ENCODE results near the gene CACNA1H. TPM values are rescaled to one million over a fixed set of nuclear protein-coding genes. Genes with fewer than 3 reads are reported as not detected.
"Not testable (repeated sequence)": the region's sequence is repeated elsewhere in the genome, so short reads cannot be mapped to it uniquely, and the experiment has no call there.

The CACNA1H gene
- total RNA-seq, 2 experiments from 2014 or later: 3.2 to 3.6 TPM

DNA sequence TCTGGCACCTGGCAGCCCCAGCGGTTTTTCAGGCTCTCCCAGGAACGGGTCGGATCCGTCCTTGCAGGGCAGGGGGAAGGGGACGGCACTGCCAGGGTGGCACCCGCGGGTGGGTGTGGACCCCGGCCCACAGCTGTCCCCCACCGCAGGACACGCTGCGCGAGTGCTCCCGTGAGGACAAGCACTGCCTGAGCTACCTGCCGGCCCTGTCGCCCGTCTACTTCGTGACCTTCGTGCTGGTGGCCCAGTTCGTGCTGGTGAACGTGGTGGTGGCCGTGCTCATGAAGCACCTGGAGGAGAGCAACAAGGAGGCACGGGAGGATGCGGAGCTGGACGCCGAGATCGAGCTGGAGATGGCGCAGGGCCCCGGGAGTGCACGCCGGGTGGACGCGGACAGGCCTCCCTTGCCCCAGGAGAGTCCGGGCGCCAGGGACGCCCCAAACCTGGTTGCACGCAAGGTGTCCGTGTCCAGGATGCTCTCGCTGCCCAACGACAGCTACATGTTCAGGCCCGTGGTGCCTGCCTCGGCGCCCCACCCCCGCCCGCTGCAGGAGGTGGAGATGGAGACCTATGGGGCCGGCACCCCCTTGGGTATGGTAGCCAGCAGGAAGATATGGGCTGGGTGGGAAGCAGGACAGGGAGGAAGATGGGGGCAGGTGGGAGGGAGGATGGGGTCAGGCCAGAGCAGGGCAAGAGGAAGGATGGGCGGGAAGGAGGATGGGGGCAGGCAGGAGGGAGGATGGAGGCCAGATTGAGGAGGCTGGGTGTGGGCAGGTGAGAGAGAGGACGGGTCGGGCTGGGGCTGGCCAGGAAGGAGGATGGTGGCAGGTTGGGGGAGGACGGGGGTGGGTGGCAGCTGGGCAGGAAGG, 65.4 kb downstream of the CACNA1H start:
- no peak for DNase-seq
- H3K4me3 Mint-ChIP-seq: no peak overlapping the region
- H3K4me1 Mint-ChIP-seq: no peaks in the 10 kb centered on the region
- no peaks in the 10 kb centered on the region for H3K9me3 Mint-ChIP-seq
- no peaks in the 10 kb centered on the region for H3K36me3 Mint-ChIP-seq (ENCODE audit: low read depth)
- H3K27ac Mint-ChIP-seq: no peak overlapping the region
- no peaks in the 10 kb centered on the region for H3K27me3 Mint-ChIP-seq
- ChIA-PET CTCF (no interaction called here), POLR2A (no interaction called here)

DNA sequence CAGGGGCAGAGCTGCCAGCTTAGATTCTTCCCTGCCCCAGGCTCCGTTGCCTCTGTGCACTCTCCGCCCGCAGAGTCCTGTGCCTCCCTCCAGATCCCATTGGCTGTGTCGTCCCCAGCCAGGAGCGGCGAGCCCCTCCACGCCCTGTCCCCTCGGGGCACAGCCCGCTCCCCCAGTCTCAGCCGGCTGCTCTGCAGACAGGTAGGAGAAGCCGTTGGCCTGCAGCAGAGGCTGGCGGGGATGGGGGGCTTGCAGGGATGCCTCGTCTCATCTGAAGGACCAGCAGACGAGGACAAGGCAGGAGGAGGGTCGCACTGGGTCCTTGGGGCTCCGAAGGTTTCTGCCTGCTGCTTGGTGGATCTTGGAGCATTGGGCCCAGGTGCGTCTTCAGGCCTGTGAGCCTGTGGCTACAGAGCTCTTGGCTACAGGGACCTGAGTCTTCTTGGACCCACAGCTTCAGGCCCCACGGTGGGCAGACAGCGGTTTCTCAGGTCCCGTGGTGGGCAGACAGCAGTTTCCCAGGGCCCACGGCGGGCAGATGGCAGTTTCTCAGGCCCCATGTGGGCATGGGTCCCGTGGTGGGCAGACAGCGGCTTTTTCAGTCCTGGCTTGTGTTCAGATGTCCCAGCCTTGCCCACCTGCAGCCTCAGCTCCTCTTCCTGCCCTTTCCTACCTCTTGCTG, 66.2 kb downstream of the CACNA1H start:
- Mint-ChIP-seq H3K27ac (no peak overlapping the region), H3K27me3 (no peaks in the 10 kb centered on the region), H3K36me3 (ENCODE audit: low read depth) (no peaks in the 10 kb centered on the region), H3K4me3 (no peak overlapping the region), H3K9me3 (no peaks in the 10 kb centered on the region), H3K4me1 (no peaks in the 10 kb centered on the region)
- POLR2A ChIA-PET: no interaction called here
- DNase-seq: no peak
- CTCF ChIA-PET: no interaction called here

DNA sequence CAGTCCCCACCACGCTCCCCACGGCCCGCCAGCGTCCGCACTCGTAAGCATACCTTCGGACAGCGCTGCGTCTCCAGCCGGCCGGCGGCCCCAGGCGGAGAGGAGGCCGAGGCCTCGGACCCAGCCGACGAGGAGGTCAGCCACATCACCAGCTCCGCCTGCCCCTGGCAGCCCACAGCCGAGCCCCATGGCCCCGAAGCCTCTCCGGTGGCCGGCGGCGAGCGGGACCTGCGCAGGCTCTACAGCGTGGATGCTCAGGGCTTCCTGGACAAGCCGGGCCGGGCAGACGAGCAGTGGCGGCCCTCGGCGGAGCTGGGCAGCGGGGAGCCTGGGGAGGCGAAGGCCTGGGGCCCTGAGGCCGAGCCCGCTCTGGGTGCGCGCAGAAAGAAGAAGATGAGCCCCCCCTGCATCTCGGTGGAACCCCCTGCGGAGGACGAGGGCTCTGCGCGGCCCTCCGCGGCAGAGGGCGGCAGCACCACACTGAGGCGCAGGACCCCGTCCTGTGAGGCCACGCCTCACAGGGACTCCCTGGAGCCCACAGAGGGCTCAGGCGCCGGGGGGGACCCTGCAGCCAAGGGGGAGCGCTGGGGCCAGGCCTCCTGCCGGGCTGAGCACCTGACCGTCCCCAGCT, 67.3 kb downstream of the CACNA1H start:
- Mint-ChIP-seq H3K36me3 (ENCODE audit: low read depth) (no peaks in the 10 kb centered on the region), H3K9me3 (no peaks in the 10 kb centered on the region), H3K4me1 (no peaks in the 10 kb centered on the region), H3K4me3 (no peak overlapping the region), H3K27ac (no peak overlapping the region), H3K27me3 (no peaks in the 10 kb centered on the region)
- ChIA-PET CTCF (interaction anchor here (0.7 to 1.2 kb wide), 2 partner anchors 163 to 1148 kb away, joined by 3 to 4 read pairs; no protein-coding TSS in a partner anchor), POLR2A (no interaction called here)
- DNase-seq: no peak

DNA sequence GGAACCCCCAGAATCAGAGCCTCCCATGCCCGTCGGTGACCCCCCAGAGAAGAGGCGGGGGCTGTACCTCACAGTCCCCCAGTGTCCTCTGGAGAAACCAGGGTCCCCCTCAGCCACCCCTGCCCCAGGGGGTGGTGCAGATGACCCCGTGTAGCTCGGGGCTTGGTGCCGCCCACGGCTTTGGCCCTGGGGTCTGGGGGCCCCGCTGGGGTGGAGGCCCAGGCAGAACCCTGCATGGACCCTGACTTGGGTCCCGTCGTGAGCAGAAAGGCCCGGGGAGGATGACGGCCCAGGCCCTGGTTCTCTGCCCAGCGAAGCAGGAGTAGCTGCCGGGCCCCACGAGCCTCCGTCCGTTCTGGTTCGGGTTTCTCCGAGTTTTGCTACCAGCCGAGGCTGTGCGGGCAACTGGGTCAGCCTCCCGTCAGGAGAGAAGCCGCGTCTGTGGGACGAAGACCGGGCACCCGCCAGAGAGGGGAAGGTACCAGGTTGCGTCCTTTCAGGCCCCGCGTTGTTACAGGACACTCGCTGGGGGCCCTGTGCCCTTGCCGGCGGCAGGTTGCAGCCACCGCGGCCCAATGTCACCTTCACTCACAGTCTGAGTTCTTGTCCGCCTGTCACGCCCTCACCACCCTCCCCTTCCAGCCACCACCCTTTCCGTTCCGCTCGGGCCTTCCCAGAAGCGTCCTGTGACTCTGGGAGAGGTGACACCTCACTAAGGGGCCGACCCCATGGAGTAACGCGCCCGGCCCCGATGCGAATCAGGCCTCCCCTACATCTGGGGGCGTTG, 68.1 kb downstream of the CACNA1H start:
- Mint-ChIP-seq H3K27ac (no peak overlapping the region), H3K27me3 (no peaks in the 10 kb centered on the region)
- CTCF ChIA-PET: interaction anchor here (1.2 kb wide), 1 partner anchor 164 kb away, joined by 3 read pairs; no protein-coding TSS in a partner anchor

DNA sequence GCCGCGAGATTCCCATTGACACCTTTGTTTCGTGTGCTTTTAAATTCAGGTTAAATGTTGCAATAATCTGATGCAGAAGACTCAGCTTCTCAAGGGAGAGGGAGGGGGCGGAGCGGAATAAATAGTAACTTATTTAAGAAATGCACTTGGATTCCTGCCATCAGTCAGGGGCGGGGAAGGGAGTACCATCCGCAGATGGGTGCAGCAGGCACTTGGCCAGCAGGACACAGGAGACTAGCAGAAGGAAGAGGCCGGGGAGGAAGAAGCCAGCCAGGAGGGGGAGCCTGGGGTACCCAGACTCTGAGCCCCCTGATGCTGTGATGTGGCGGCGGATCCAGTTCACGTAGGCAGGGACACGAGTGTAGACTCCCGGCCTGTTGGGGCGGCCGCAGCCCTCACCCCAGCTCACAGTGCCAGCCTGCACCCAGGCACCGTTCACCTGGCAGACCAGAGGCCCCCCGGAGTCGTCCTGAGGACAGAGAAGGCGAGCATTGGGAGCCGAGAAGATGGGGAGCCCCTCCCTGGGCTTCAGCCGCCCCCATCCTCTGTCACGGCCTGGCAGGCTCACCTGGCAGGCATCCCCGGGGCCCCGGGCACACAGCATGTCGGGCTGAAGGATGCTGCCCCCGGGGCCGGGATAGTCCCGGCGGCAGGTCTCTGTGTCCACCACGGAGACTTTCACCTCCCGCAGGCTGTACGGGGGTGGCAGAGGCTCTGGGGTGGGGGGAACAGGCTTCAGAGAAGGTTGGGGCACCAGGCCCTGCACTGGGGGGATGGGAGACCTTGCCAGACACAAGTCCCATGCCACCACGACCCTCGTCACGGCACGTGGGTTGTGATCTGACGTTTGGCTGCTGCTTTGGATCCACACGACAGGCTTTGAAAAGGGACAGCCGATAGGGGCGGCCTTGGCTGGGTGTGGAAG, 69.0 kb downstream of the CACNA1H start:
- H3K4me3 Mint-ChIP-seq: no peak overlapping the region
- ChIA-PET CTCF (interaction anchor here (1.2 kb wide), 1 partner anchor 165 kb away, joined by 3 read pairs; no protein-coding TSS in a partner anchor), POLR2A (interaction anchor here (0.6 kb wide), 1 partner anchor 297 kb away, joined by 6 read pairs; no protein-coding TSS in a partner anchor)
- no peak overlapping the region for H3K27ac Mint-ChIP-seq
- no peak for DNase-seq
- H3K4me1 Mint-ChIP-seq: no peaks in the 10 kb centered on the region
- no peaks in the 10 kb centered on the region for H3K27me3 Mint-ChIP-seq
- no peaks in the 10 kb centered on the region for H3K9me3 Mint-ChIP-seq
- H3K36me3 Mint-ChIP-seq (ENCODE audit: low read depth): no peaks in the 10 kb centered on the region

More for the DNA sequence above, 68.1 kb downstream of the CACNA1H start:
- H3K4me1 Mint-ChIP-seq: no peaks in the 10 kb centered on the region
- POLR2A ChIA-PET: no interaction called here
- DNase-seq: no peak
- no peaks in the 10 kb centered on the region for H3K36me3 Mint-ChIP-seq (ENCODE audit: low read depth)
- H3K9me3 Mint-ChIP-seq: no peaks in the 10 kb centered on the region
- H3K4me3 Mint-ChIP-seq: no peak overlapping the region

DNA sequence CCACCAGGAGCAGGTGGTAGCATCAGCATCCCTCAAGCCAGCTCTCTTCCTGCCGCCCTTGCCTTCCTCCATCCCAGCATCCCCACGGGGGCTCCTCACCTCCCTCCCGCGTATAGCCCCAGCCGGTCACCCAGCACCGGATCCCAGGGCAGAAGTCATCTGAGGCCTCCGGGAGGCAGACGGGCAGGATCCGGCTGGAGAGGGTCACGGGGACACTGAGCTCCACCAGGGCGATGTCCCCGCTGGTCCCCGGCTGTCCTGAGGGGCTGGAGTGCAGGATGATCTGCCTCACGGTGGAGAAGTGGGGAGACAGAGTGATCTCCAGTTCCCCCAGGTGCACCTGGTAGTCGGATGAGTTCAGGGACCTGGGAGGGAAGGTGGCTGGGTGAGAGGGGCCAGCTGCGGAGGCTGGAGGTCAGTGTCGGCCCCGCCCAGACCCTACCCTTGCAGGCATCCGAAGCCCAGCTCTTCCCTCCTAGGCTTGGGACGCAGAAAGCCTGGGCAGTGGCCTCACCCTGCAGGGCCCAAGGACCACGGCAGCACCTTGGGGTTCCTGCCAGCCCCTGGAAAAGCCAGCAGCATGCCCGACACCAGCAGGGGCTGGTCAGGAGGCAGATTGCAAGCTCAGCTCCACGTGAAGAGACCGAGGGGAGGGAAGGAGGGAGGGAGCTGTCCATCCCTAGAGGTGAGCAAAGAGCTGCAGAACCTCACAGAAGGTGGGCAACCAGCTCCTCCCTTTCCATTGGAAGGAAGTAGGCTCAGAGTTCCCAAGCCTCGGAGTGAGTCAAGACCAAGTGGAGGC, 69.8 kb downstream of the CACNA1H start:
- CTCF ChIA-PET: no interaction called here
- no peak for DNase-seq
- Mint-ChIP-seq H3K27me3 (no peaks in the 10 kb centered on the region), H3K36me3 (ENCODE audit: low read depth) (no peaks in the 10 kb centered on the region), H3K4me3 (no peak overlapping the region), H3K4me1 (no peaks in the 10 kb centered on the region), H3K27ac (no peak overlapping the region), H3K9me3 (no peaks in the 10 kb centered on the region)
- POLR2A ChIA-PET: interaction anchor here (0.6 kb wide), 1 partner anchor 298 kb away, joined by 6 read pairs; no protein-coding TSS in a partner anchor

DNA sequence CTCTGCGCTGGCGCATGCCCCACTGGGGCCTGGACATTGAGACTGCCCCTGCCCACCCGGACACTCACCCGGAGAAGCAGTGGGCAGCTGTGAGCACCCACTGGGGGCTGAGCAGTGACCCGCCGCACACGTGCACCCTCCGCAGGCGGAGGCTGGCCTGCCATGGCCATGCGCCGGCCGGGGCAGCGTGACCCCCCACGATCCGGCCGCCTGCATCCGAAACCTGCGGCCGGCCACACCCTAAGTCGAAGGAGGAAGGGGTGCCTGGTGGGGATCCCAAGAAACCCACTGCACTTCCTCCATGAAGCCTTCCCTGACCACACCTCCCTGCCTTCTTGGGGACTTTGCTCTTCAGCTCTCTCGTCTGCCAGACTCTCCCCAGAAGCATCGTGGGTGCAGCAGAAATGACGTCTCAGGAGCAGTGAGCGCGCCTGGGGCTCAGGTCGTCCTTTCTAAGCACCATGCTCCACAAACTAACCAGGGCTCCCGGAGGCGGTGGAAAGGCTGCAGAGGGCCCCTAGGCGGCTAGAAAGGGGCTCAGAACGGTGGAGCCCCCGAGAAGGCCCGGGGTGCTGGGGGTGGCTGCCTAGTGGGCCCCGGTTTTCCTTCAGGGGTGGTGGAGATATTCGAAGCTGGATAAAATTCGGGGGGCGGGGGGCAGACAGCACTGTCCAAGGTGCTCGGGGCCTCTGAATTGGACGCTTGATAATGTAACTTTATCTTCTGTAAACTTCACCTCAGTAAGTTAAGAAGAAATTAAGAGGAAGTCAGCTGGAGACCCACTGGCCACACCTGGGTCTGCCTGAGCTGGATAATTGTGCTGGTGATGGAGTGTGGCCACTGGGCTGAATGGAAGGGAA, 70.7 kb downstream of the CACNA1H start:
- CTCF ChIA-PET: interaction anchor here (1.0 kb wide), 1 partner anchor 162 kb away, joined by 3 read pairs; no protein-coding TSS in a partner anchor
- POLR2A ChIA-PET: no interaction called here
- Mint-ChIP-seq H3K27ac (no peak overlapping the region), H3K9me3 (no peaks in the 10 kb centered on the region), H3K27me3 (no peaks in the 10 kb centered on the region), H3K4me1 (no peaks in the 10 kb centered on the region), H3K36me3 (ENCODE audit: low read depth) (no peaks in the 10 kb centered on the region), H3K4me3 (no peak overlapping the region)
- DNase-seq: no peak

DNA sequence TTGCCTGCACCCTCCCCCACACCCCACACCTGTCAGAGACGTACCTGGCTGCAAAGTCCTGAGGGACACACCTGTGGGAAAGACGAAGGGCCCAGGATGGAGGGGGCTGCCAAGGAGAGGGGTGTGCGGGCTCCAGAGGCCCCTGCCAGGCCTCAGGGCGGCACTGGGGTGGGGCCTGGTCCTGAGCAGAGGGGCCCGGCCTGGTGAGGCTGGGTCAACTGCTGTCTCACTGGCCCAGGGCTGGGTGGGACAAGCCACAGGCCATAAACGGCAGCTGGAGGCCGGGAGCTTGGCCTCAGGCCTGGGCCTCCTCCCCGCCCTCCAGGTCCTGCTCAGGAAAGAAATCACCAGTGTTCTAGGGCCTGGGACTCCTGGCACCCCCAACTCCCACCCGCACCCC, 71.7 kb downstream of the CACNA1H start:
- DNase-seq: no peak
- Mint-ChIP-seq H3K27me3 (no peaks in the 10 kb centered on the region), H3K4me3 (no peak overlapping the region), H3K4me1 (no peaks in the 10 kb centered on the region), H3K27ac (no peak overlapping the region), H3K36me3 (ENCODE audit: low read depth) (no peaks in the 10 kb centered on the region), H3K9me3 (no peaks in the 10 kb centered on the region)
- ChIA-PET CTCF (no interaction called here), POLR2A (no interaction called here)

DNA sequence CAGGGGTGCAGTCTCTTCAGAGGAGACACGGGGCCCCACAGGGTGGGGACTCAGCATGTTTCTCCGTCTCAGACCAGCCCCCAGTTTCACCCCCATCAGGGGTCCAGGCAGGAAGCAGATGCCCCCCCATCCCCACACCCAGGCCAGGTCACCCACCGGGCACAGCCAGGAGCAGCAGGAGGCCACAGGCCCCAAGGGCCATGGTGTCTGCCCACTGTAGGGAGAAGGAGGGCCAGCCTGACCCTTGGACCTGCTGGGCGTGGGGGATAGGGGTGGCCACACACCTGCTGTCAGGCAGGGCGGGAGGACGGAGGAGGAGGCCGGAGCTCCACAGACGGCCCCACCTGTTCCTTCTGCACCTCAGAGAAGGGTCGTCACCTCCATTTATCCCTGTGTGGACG, 72.1 kb downstream of the CACNA1H start, which contains the start of gene TPSG1:
Gene TPSG1, minus strand, starts transcription at position 218 of the 401 bp plus-strand sequence. Its CDS starts 16 bp downstream, at position 202.
- Mint-ChIP-seq H3K4me1 (no peaks in the 10 kb centered on the region), H3K27ac (no peak within 1 kb of the TSS), H3K27me3 (no peaks in the 10 kb centered on the region), H3K36me3 (ENCODE audit: low read depth) (no peaks in the 10 kb centered on the region), H3K4me3 (no peak within 1 kb of the TSS), H3K9me3 (no peaks in the 10 kb centered on the region)
- DNase-seq: no peak
- CTCF ChIA-PET: no interaction called here
- POLR2A ChIA-PET: no interaction called here

DNA sequence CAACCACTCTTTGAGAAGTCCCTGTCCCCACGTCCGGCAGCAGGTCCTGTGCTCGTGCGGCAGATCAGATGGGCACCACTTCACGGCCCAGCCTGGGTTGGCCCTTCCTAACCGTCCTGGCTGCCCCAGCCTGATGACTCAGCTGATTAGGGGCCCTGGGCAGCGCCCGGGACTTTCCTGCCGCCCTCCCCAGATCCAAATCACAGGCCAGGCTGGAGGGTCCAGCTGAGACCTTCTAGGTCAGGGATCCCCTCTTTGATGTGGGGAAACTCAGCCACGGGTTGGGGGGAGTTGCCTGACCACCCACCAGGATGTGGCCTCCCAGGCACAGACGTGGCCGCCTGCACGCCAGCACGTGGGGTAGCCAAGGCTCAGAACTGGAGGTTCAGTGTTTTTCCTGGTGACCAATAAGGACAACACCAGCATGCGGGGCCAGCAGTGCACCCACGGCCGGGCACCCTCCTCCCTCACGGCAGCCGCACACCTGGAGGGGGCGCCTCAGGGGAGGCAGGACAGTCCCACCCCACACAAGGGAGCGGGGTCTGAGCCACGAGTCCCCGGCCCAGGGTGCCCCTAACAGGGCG, 72.9 kb downstream of the CACNA1H start:
- H3K4me3 Mint-ChIP-seq; POLR2A ChIA-PET; H3K27ac Mint-ChIP-seq; DNase-seq; H3K9me3 Mint-ChIP-seq; H3K27me3 Mint-ChIP-seq; CTCF ChIA-PET; H3K4me1 Mint-ChIP-seq; H3K36me3 Mint-ChIP-seq (ENCODE audit: low read depth): not testable (repeated sequence)
